ENCODE data around the gene DEF6.
A peak's percentile ranks its signal among the peaks of the same experiment; 100 is the strongest.

DEF6 gene

GRCh38 chr6:35297601-35298481, at the start of gene DEF6:
TSS of gene DEF6 (plus strand) at chr6:35297818. CDS start at chr6:35297857, 39 bp downstream.
- peak; percentile 91 for DNase-seq (ENCODE audit: low spot score)

GRCh38 chr6:35248300-35248699, 49.3 kb upstream of the DEF6 start:
- DNase-seq (ENCODE audit: low spot score): no peak

- DNase-seq (ENCODE audit: low spot score): no peak
These were observed 48.7 kb upstream of the DEF6 start for GRCh38 chr6:35248965-35249364.

- no peak for DNase-seq (ENCODE audit: low spot score)
These were observed 45.7 kb upstream of the DEF6 start for GRCh38 chr6:35251949-35252348.

GRCh38 chr6:35253249-35253648, 44.4 kb upstream of the DEF6 start:
- no peak for DNase-seq (ENCODE audit: low spot score)

- DNase-seq (ENCODE audit: low spot score): no peak
These were observed 39.3 kb upstream of the DEF6 start for GRCh38 chr6:35258336-35258735.

GRCh38 chr6:35258858-35259193, 38.8 kb upstream of the DEF6 start:
- no peak for DNase-seq (ENCODE audit: low spot score)

- DNase-seq (ENCODE audit: low spot score): peak; percentile 91
These were observed 38.2 kb upstream of the DEF6 start, which contains the start of gene ZNF76 for GRCh38 chr6:35259194-35259947. TSS of gene ZNF76 (plus strand) at chr6:35259735. CDS start at chr6:35281152, 21,417 bp downstream.

GRCh38 chr6:35259948-35260590, 37.5 kb upstream of the DEF6 start:
- peak; percentile 87 for DNase-seq (ENCODE audit: low spot score)

GRCh38 chr6:35260591-35261570, 36.7 kb upstream of the DEF6 start:
- DNase-seq (ENCODE audit: low spot score): no peak

- DNase-seq (ENCODE audit: low spot score): no peak
These were observed 35.0 kb upstream of the DEF6 start for GRCh38 chr6:35262596-35262995.

- no peak for DNase-seq (ENCODE audit: low spot score)
These were observed 32.9 kb upstream of the DEF6 start for GRCh38 chr6:35264550-35265274.

GRCh38 chr6:35265523-35265922, 32.1 kb upstream of the DEF6 start:
- no peak for DNase-seq (ENCODE audit: low spot score)

- no peak for DNase-seq (ENCODE audit: low spot score)
These were observed 30.2 kb upstream of the DEF6 start for GRCh38 chr6:35267446-35267845.

GRCh38 chr6:35267897-35268296, 29.7 kb upstream of the DEF6 start:
- DNase-seq (ENCODE audit: low spot score): no peak

GRCh38 chr6:35272005-35272404, 25.6 kb upstream of the DEF6 start:
- DNase-seq (ENCODE audit: low spot score): no peak

GRCh38 chr6:35273822-35274559, 23.6 kb upstream of the DEF6 start:
- no peak for DNase-seq (ENCODE audit: low spot score)

GRCh38 chr6:35275744-35276260, 21.8 kb upstream of the DEF6 start:
- no peak for DNase-seq (ENCODE audit: low spot score)

GRCh38 chr6:35278708-35279107, 18.9 kb upstream of the DEF6 start:
- no peak for DNase-seq (ENCODE audit: low spot score)

GRCh38 chr6:35280903-35281302, 16.7 kb upstream of the DEF6 start:
- DNase-seq (ENCODE audit: low spot score): no peak

Data from CD4-positive, alpha-beta T cell treated with Interleukin-2 at 100 ng/mL for 4 hours (primary cell).